ENCODE data around the gene SNX2. TPM values are rescaled to one million over a fixed set of nuclear protein-coding genes. Genes with fewer than 3 reads are reported as not detected.

SNX2 gene
- total and polyA plus RNA-seq, 9 of the 15 experiments (the other 6 are each of a cell fraction or from before 2014, with no cell fraction given) = 35.2 to 86.0 (median 58.1) TPM

- TF ChIP-seq USF2 (CRISPR knock-in tag; IDR thresholded peaks at IDR 0.05) (peak; percentile 91), RB1 (IDR thresholded peaks at IDR 0.05; ENCODE audit: low read depth) (peak; percentile 47; the same call in 1 of the 2 replicates), STAG1 (CRISPR knock-in tag; IDR thresholded peaks at IDR 0.05; ENCODE audit: borderline replicate concordance) (no peak), HMGN3 (IDR thresholded peaks at IDR 0.05; ENCODE audit: borderline replicate concordance, extremely low read depth, insufficient read length, low read depth, low read length) (peak; percentile 44), MCM3 (IDR thresholded peaks at IDR 0.05) (no peak), THAP12 (CRISPR knock-in tag; IDR thresholded peaks at IDR 0.05) (peak; percentile 26; the same call in 1 of the 2 replicates), EWSR1 (IDR thresholded peaks at IDR 0.05; ENCODE audit: borderline replicate concordance, low read depth, partially characterized antibody) (no peak), ARID3A (IDR thresholded peaks at IDR 0.05; ENCODE audit: borderline replicate concordance, low read depth, low read length) (no peak), ZFX (CRISPR knock-in tag; IDR thresholded peaks at IDR 0.05) (peak; percentile 89), NFRKB (IDR thresholded peaks at IDR 0.05; ENCODE audit: low read depth) (no peak), LCOR (CRISPR knock-in tag; IDR thresholded peaks at IDR 0.05) (peak; percentile 63; the same call in 1 of the 2 replicates), ZNF121 (CRISPR knock-in tag; conservative IDR thresholded peaks at IDR 0.05) (no peak), FOXA3 (CRISPR knock-in tag; conservative IDR thresholded peaks at IDR 0.05 in 1 of 2, IDR thresholded peaks at IDR 0.05 in 1 of 2) (no peak), SIRT6 (IDR thresholded peaks at IDR 0.05; ENCODE audit: low read depth, low read length) (no peak), CREM (IDR thresholded peaks at IDR 0.05; ENCODE audit: low read depth) (no peak; the same call in 1 of the 2 replicates), ZNF3 (CRISPR knock-in tag; IDR thresholded peaks at IDR 0.05) (no peak), ZNF764 (CRISPR knock-in tag; IDR thresholded peaks at IDR 0.05; ENCODE audit: low read depth) (no peak), NR4A1 (CRISPR knock-in tag; IDR thresholded peaks at IDR 0.05) (no peak), NR4A1 (tag; IDR thresholded peaks at IDR 0.05) (no peak)
- TF ChIP-seq, protein P1, sequence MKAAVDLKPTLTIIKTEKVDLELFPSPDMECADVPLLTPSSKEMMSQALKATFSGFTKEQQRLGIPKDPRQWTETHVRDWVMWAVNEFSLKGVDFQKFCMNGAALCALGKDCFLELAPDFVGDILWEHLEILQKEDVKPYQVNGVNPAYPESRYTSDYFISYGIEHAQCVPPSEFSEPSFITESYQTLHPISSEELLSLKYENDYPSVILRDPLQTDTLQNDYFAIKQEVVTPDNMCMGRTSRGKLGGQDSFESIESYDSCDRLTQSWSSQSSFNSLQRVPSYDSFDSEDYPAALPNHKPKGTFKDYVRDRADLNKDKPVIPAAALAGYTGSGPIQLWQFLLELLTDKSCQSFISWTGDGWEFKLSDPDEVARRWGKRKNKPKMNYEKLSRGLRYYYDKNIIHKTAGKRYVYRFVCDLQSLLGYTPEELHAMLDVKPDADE (conservative IDR thresholded peaks at IDR 0.05; ENCODE audit: control insufficient read depth, low read depth, low read length) = peak; percentile 81
- TF ChIP-seq, protein P2, sequence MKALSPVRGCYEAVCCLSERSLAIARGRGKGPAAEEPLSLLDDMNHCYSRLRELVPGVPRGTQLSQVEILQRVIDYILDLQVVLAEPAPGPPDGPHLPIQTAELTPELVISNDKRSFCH (CRISPR knock-in tag; IDR thresholded peaks at IDR 0.05) = no peak
- TF ChIP-seq, protein P2 (tag; IDR thresholded peaks at IDR 0.05) = no peak
These were observed at the start of gene SNX2 (continued) for GRCh38 chr5:122774861-122775549.

All from K562 (cell line).